HCT116 (cell line): ENCODE results near the gene QKI. TPM values are rescaled to one million over a fixed set of nuclear protein-coding genes. Genes with fewer than 3 reads are reported as not detected.

Source experiments
- ATAC-seq: fragments of 200-7000 bp; cut with Tn5 transposase; 2 replicates; pipeline ENCODE4 v1.9.1; 2020; ENCODE audit warnings: mild to moderate bottlenecking, moderate library complexity
- BruUV-seq: library from RNA; stranded (reverse); fragments of 400-500 nt; replicated peaks from 2 replicates; lab custom pipeline; 2021; lab: Mats Ljungman, UMichigan
- CTCF ChIA-PET: fragments of 300-600 bp; sonication (Branson Sonifier 250); formaldehyde crosslinking; loops from one replicate; lab custom pipeline; 2021; ENCODE audit warnings: antibody characterized with exemption; lab: Charles Lee
- POLR2A ChIA-PET: fragments of 300-600, 350-600 bp; sonication (Branson Sonifier 250); formaldehyde crosslinking; loops from one replicate; lab custom pipeline; 2021; ENCODE audit warnings: antibody characterized with exemption; lab: Charles Lee
- RAD21 ChIA-PET, 2 experiments: fragments of 300-600 bp; sonication (Branson Sonifier 250); formaldehyde crosslinking; loops; one replicate each; lab custom pipeline; 2023; ENCODE audit warnings: low total read pairs in 2 of 2; ENCODE audit not compliant: uncharacterized antibody in 2 of 2, unreplicated experiment in 2 of 2, low non-redundant PET in 1 of 2; lab: Charles Lee
- DNase-seq: peaks from one replicate; pipeline ENCODE4 v3.0.0-alpha.2; 2010; ENCODE audit warnings: low read depth, low spot score
- H2AFZ ChIP-seq: fragments of 200-600 bp; shearing (Covaris generic), sonication (generic); 2 replicates; pipeline ENCODE4 v1.6.1; 2017; ENCODE audit warnings: low read depth, mixed run types, mixed read lengths, antibody characterized with exemption, low read length; ENCODE audit not compliant: poor library complexity, severe bottlenecking
- H3K27ac ChIP-seq: 2 replicates; pipeline ENCODE4 v1.5.1; 2012; ENCODE audit warnings: low read depth, low read length
- H3K27me3 ChIP-seq: fragments of 200-600 bp; sonication (generic); 2 replicates; pipeline ENCODE4 v1.6.1; 2016; ENCODE audit warnings: mixed run types, low read length, mixed read lengths; ENCODE audit not compliant: insufficient read depth
- H3K36me3 ChIP-seq, 2 experiments: fragments of 200-500 bp in 1 of 2; fragments of 200-600 bp in 1 of 2; sonication (Bioruptor generic) in 1 of 2; sonication (generic) in 1 of 2; 2 replicates each; pipeline versions ENCODE4 v1.5.1 to v1.6.1; 2014 to 2016; ENCODE audit warnings: low read length in 2 of 2, inconsistent platforms in 1 of 2, mixed read lengths in 1 of 2, mixed run types in 1 of 2; ENCODE audit not compliant: insufficient read depth in 2 of 2, control insufficient read depth in 1 of 2
- H3K4me1 ChIP-seq, 2 experiments: fragments of 200-600 bp in 1 of 2; sonication (generic) in 1 of 2; 2 replicates each; pipeline versions ENCODE4 v1.5.1 to v1.6.1; 2012 to 2017; ENCODE audit warnings: low read length in 2 of 2, inconsistent platforms in 1 of 2, mild to moderate bottlenecking in 1 of 2, mixed read lengths in 1 of 2, mixed run types in 1 of 2, moderate library complexity in 1 of 2; ENCODE audit not compliant: insufficient read depth in 2 of 2, control insufficient read depth in 1 of 2
- H3K4me2 ChIP-seq: fragments of 200-600 bp; sonication (generic); 2 replicates; pipeline ENCODE4 v1.6.1; 2017; ENCODE audit warnings: mixed run types, low read length, mixed read lengths
- H3K4me3 ChIP-seq, 2 experiments: fragments of 200-600 bp in 1 of 2; sonication (generic) in 1 of 2; replicated peaks in 1 of 2; 2 replicates each; pipeline ENCODE4 v1.5.1; 2011 to 2016; ENCODE audit warnings: low read length in 2 of 2, control low read depth in 1 of 2, low read depth in 1 of 2, mild to moderate bottlenecking in 1 of 2, mixed read lengths in 1 of 2, mixed run types in 1 of 2
- H3K79me2 ChIP-seq: fragments of 200-600 bp; sonication (generic); 2 replicates; pipeline ENCODE4 v1.6.1; 2017; ENCODE audit warnings: mild to moderate bottlenecking, mixed run types, low read length, moderate library complexity, mixed read lengths; ENCODE audit not compliant: insufficient read depth
- H3K9ac ChIP-seq: fragments of 200-600 bp; sonication (generic); 2 replicates; pipeline ENCODE4 v1.6.1; 2016; ENCODE audit warnings: low read length, mixed read lengths
- H3K9me2 ChIP-seq: fragments of 200-600 bp; sonication (generic), shearing (Covaris generic); 2 replicates; pipeline ENCODE4 v1.6.1; 2017; ENCODE audit warnings: mixed run types, mild to moderate bottlenecking, moderate library complexity; ENCODE audit not compliant: insufficient read depth
- H3K9me3 ChIP-seq, 2 experiments: fragments of 200-500 bp in 1 of 2; fragments of 200-600 bp in 1 of 2; sonication (Bioruptor generic) in 1 of 2; sonication (generic) in 1 of 2; 2 replicates each; pipeline ENCODE4 v1.6.1; 2014 to 2017; ENCODE audit warnings: low read length in 2 of 2, mixed read lengths in 2 of 2, inconsistent platforms in 1 of 2, low read depth in 1 of 2, mild to moderate bottlenecking in 1 of 2, mixed run types in 1 of 2, moderate library complexity in 1 of 2; ENCODE audit not compliant: control insufficient read depth in 1 of 2, insufficient read depth in 1 of 2
- H4K20me1 ChIP-seq: fragments of 200-600 bp; sonication (generic), shearing (Covaris generic); 2 replicates; pipeline ENCODE4 v1.6.1; 2017; ENCODE audit warnings: mixed run types, mild to moderate bottlenecking, moderate library complexity; ENCODE audit not compliant: insufficient read depth
- CBX3 ChIP-seq: IDR thresholded peaks from 2 replicates; pipeline ENCODE4 v1.6.1; 2012; ENCODE audit warnings: low read depth
- CEBPB ChIP-seq: IDR thresholded peaks from 2 replicates; pipeline ENCODE4 v1.6.1; 2012; ENCODE audit warnings: low read depth
- CTCF ChIP-seq, 3 experiments: fragments of 200-600 bp in 1 of 3; sonication (generic) in 1 of 3; IDR thresholded peaks in 2 of 3; conservative IDR thresholded peaks in 1 of 3; 2 replicates each; pipeline ENCODE4 v1.5.1; 2012 to 2017; ENCODE audit warnings: low read depth in 2 of 3, low read length in 2 of 3, antibody characterized with exemption in 1 of 3, borderline replicate concordance in 1 of 3, control low read depth in 1 of 3, mild to moderate bottlenecking in 1 of 3, mixed read lengths in 1 of 3, mixed run types in 1 of 3, moderate library complexity in 1 of 3; ENCODE audit not compliant: insufficient read depth in 1 of 3
- EZH2phosphoT487 ChIP-seq: fragments of 200-600 bp; IDR thresholded peaks from 2 replicates; pipeline ENCODE4 v1.6.1; 2018; ENCODE audit warnings: antibody characterized with exemption, borderline replicate concordance
- FOSL1 ChIP-seq: IDR thresholded peaks from 2 replicates; pipeline ENCODE4 v1.6.1; 2012; ENCODE audit warnings: low read depth
- JUND ChIP-seq: IDR thresholded peaks from 2 replicates; pipeline ENCODE4 v1.6.1; 2012
- MAX ChIP-seq: IDR thresholded peaks from 2 replicates; pipeline ENCODE4 v1.6.1; 2012
- POLR2A ChIP-seq: IDR thresholded peaks from 2 replicates; pipeline ENCODE4 v1.7.0; 2011; ENCODE audit warnings: borderline replicate concordance; ENCODE audit not compliant: insufficient read depth, insufficient read length; ENCODE audit errors: extremely low read depth
- POLR2AphosphoS5 ChIP-seq: IDR thresholded peaks from 2 replicates; pipeline ENCODE4 v1.6.1; 2011; ENCODE audit warnings: mild to moderate bottlenecking, low read depth, low read length, moderate library complexity
- RAD21 ChIP-seq: IDR thresholded peaks from 2 replicates; pipeline ENCODE4 v1.6.1; 2012; ENCODE audit warnings: low read depth, mild to moderate bottlenecking
- SIN3A ChIP-seq: IDR thresholded peaks from 2 replicates; pipeline ENCODE4 v1.6.1; 2012; ENCODE audit warnings: low read depth
- SP1 ChIP-seq: IDR thresholded peaks from 2 replicates; pipeline ENCODE4 v1.6.1; 2012; ENCODE audit warnings: low read depth
- SRF ChIP-seq: IDR thresholded peaks from 2 replicates; pipeline ENCODE4 v1.6.1; 2012; ENCODE audit warnings: low read depth
- TCF7L2 ChIP-seq: IDR thresholded peaks from 2 replicates; pipeline ENCODE4 v1.7.0; 2011; ENCODE audit warnings: borderline replicate concordance, inconsistent platforms; ENCODE audit not compliant: insufficient read depth, insufficient read length; ENCODE audit errors: extremely low read depth
- YY1 ChIP-seq: IDR thresholded peaks from 2 replicates; pipeline ENCODE4 v1.6.1; 2011; ENCODE audit warnings: low read length, low read depth, moderate library complexity, mild to moderate bottlenecking; ENCODE audit not compliant: insufficient replicate concordance; ENCODE audit errors: extremely low read depth
- ZFX ChIP-seq: fragments of 450-650 bp; IDR thresholded peaks from 2 replicates; pipeline ENCODE4 v1.6.1; 2017
- ZNF274 ChIP-seq: fragments of 200-500 bp; sonication (Bioruptor generic); IDR thresholded peaks from 2 replicates; pipeline ENCODE4 v1.6.1; 2014; ENCODE audit warnings: mild to moderate bottlenecking, low read depth, low read length, inconsistent platforms
- intact Hi-C: fragments of 100-400 bp; cut with micrococcal nuclease; formaldehyde crosslinking; loops from 2 replicates; pipeline ENCODE4 v1.10.0; 2022
- total RNA-seq: library from RNA; stranded (reverse); gene quantifications from one replicate; pipeline ENCODE4 v1.2.1, GENCODE V29; 2021; ENCODE audit not compliant: unreplicated experiment

Gene QKI
- total RNA-seq, 1 experiment from 2014 or later: 35.3 TPM

- TF ChIP-seq CEBPB: no peak
- TF ChIP-seq EZH2phosphoT487: no peak
- no peak for TF ChIP-seq CTCF (IDR thresholded peaks at IDR 0.05 in 2 of 3, conservative IDR thresholded peaks at IDR 0.05 in 1 of 3; ENCODE audit: borderline replicate concordance in 1 of 3, insufficient read depth in 1 of 3, low read depth in 2 of 3, low read length in 2 of 3)
- no peak for TF ChIP-seq RAD21
- no peak for TF ChIP-seq YY1
- TF ChIP-seq JUND: no peak
- TF ChIP-seq ZFX: no peak
- TF ChIP-seq SP1: no peak
- no peak for TF ChIP-seq TCF7L2
- TF ChIP-seq FOSL1: no peak
- no peak for TF ChIP-seq SIN3A
- no peak for TF ChIP-seq MAX
- TF ChIP-seq POLR2AphosphoS5: no peak
- no peak for TF ChIP-seq ZNF274
- TF ChIP-seq CBX3: no peak
- TF ChIP-seq POLR2A: no peak
- TF ChIP-seq SRF: no peak
- no peaks in the 10 kb centered on the region for H3K9me2 ChIP-seq
- RAD21 ChIA-PET: interaction anchor here in 1 of 2 experiments (0.5 kb wide), 1 partner anchor 89 kb away, joined by 5 read pairs; no protein-coding TSS in a partner anchor
- H3K27ac ChIP-seq: no peak overlapping the region
- no peaks in the 10 kb centered on the region for H4K20me1 ChIP-seq
- no peaks in the 10 kb centered on the region for H3K27me3 ChIP-seq
- POLR2A ChIA-PET: no interaction called here
- DNase-seq: no peak
- no peaks in the 10 kb centered on the region for H3K36me3 ChIP-seq
- no peak overlapping the region for H2AFZ ChIP-seq
- H3K9me3 ChIP-seq: no peaks in the 10 kb centered on the region
- H3K9ac ChIP-seq: no peak overlapping the region
- ATAC-seq: no peak
- no peak overlapping the region for H3K4me3 ChIP-seq
- CTCF ChIA-PET: no interaction called here
- intact Hi-C loops: no loop called here
- H3K79me2 ChIP-seq: no peaks in the 10 kb centered on the region
- H3K4me1 ChIP-seq: peaks cover 0 to 5% of the 10 kb centered on the region in 2 experiments; a peak in 1 of 4 replicates
- no peak overlapping the region for H3K4me2 ChIP-seq
- no TSS peak for BruUV-seq
Measured at GRCh38 chr6:163579111-163579879, 164.8 kb downstream of the QKI start.
